ENCODE results near the gene MTX3. TPM values are rescaled to one million over a fixed set of nuclear protein-coding genes. Genes with fewer than 3 reads are reported as not detected.

The MTX3 gene
- total RNA-seq, 1 donor, result 17.7 TPM

Small RNA genes within 50 kb of the gene (small RNA-seq; reads per million reads assigned to genes)
- not detected for gene TRMT112P2

Other genes with a start within 250 kb of the MTX3 start
- gene THBS4, start 44.1 kb upstream of the MTX3 start, total RNA-seq, result 0.29 and 0.36 TPM in 2 replicates

All from osteoblast (primary cell).